SKM-1 treated with dmso at 0.1 percent for 144 hours (cell line): ENCODE results near the gene B3GNT5.

ENCODE experiments used
- DNase-seq: peaks from one replicate; lab custom pipeline; 2025; ENCODE audit not compliant: unreplicated experiment; lab: John Stamatoyannopoulos, UW

B3GNT5 gene

DNA sequence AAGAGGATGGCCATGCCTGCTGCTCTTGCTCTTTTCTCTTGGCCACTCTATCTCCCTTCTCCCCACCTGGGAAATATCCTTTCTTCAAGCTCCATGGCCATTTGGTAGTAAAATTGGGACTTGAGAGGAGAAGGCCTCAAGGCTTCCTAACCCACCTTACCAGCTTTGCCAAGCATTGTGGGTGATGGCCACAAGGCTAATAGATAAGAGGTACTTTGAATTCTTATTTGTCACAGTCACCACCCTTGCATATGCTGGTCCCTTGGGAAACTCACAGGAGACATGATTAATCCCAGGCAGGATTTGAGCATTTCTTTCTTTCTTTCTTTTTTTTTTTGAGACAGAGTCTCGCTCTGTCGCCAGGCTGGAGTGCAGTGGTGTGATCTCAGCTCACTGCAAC is 37.2 kb downstream of the B3GNT5 start:
- no peak for DNase-seq

GRCh38 chr3:183291497-183292031 is 38.5 kb downstream of the B3GNT5 start:
- DNase-seq: no peak

DNA sequence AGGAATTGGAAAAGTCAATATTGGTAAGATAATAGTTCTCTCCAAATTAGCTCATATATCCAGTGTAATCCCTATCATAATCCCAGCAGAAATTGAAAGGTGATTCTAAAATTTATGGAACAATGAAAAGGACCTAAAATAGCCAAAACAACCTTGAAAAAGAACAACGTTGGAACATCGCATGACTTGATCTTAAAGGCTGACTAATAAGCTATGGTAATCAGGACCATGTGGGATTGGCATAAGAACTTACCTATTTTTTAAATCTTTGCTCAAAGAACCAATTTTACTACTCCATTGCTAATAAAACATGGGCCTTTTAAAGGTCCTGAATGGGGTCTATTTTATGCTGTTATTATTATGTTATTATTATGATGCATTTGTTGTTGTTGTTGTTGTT is 40.9 kb downstream of the B3GNT5 start:
- DNase-seq: no peak

DNA sequence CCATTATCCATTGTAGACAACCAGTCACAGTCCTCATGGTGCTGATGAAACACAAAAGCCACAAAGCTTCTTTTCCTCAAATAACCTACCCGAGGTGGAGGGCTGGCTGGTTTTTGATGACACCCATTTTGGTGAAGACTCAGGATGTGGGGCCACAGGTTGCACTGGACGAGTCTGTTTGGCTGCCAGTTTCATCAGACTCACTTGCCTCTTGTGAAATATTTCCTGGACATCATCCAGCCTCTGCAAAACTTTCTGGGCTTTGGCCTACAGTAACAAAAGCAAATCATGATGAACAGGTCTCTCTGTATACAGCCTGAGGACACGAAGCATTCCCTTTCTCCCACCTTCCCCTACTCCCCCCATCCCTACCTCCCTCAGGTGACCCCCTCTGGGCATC is 42.2 kb downstream of the B3GNT5 start:
- DNase-seq: peak; percentile 96

- DNase-seq: no peak
These were observed 43.9 kb downstream of the B3GNT5 start for GRCh38 chr3:183296944-183297343.

- DNase-seq: peak; percentile 66
These were observed 45.7 kb downstream of the B3GNT5 start for GRCh38 chr3:183298701-183299153.

DNA sequence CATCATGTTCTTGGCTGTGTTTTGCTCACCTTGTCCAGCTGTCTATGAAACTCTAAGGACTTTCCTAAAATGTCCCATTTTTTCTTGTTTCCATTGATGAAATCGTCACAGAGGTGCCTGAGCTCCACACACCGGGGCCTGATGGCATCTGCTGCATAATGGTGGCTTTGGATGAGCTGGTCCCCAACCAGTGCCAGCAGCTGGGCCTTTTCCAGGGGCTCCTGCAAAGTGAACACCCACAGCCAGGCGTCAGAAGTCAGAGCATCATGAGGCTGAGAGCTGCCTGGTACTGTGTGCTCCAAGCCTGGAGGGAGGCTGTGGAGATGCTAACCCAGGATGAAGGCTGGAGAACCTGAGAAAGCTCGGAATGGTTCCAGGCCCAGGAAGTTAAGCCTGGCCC is 46.9 kb downstream of the B3GNT5 start:
- no peak for DNase-seq

DNA sequence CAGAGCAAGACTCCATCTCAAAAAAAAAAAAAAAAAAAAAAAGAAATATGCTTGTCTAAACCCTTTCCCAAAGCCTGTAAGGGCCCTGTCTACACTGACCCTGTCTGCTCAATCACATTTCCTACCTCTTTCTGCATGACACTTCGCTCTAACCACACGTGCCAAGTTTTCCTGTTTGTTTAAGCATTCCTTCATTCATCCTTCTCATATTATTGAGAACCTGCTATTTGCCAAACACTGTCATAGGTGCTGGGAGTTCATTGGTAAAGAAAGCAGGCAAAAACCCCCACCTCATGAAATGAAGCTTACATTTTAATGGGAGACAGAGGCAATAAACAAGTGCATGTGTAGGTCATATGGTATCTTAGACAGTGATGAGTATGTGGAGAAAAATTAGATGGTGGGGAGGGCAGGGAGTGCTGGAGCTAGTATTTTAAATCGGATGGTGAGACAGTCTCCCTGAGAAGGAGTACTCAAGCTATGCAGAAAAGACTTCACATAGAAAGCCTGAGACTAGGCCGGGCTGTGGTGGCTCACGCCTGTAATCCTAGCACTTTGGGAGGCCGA is 48.0 kb downstream of the B3GNT5 start:
- DNase-seq: no peak

- DNase-seq: no peak
These were observed 49.0 kb downstream of the B3GNT5 start for GRCh38 chr3:183301937-183302580.

DNA sequence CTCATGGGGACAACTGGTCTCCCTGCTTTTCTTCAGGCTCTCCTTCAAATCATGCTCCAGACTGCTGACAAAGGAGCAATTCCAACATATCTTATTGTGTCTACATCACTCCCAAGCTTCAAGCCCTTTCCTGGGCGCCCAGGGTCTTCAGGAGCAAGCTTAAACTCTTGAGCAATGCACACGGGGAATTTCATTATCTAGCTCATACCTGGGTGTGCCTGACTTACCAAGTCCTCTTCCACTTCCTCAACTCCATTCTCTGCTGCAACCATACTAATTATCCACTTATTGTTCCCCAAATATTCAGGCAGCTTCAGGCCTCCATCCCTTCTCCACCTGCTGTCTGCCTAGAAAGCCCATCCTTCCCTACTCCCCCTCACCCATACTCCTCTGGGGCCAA is 50.6 kb downstream of the B3GNT5 start:
- DNase-seq: no peak

DNA sequence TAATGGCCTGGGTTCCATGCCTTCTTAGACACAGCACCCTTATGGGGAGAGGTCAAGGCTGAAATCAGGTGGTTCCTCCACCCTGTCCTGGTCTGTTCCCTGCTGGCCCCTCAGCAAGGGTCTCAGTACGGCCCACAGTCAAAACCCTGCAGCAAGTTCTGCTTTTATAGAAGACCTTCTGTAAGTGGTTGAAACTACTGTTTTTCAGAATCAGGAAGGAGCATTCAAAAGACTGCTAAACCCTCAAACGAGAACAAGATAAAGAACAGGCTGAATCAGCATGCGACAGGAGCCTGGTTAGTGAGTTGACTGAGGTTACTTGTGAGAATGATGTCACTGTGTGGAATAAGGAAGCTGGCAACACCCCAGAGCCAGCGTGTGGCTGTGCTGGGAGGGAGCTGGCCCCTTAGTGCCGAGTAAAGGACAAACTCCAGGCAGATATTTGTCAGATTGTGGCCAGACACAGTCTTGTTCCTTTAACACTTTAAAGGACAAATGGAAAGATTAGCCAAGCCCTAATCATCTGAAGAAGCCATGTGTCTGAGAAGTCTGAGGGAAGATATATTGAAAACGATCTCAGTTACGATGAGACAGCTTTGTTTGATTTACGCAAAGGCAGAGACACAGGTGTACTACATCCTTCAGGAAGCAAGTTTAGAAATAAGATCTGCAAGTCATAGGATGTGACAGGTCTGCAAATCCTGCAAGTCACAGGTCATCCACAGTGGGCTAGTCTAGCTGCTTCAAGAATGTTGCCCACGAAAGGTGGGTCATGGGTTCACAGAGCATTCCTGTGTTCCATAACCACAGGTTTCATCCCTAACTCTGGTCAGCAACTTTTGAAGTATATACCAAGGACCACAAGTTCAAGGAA is 54.0 kb downstream of the B3GNT5 start:
- DNase-seq: peak; percentile 99

GRCh38 chr3:183307749-183308148 is 54.7 kb downstream of the B3GNT5 start:
- no peak for DNase-seq

- DNase-seq: peak; percentile 48
These were observed 55.7 kb downstream of the B3GNT5 start for GRCh38 chr3:183308751-183309150.

DNA sequence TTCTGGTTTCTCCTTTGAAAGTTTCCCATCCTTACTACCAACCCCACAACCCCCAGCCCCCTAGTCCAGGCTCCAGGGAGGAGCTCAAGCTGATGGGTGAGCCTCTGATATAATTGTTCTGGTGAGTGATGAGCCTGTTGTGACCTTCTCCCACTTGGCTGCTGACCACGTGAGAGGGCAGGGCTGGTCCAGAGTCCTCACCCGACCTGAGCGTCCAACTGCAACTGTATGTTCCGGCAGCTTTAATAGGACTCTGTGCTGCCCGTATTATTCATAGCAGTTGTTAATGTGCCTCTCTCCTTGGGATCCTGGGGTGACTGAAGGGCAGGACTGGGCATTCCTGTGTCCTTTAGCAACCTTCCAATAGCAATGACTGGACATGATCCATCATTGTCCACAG is 56.2 kb downstream of the B3GNT5 start:
- DNase-seq: no peak

- no peak for DNase-seq
These were observed 57.9 kb downstream of the B3GNT5 start for GRCh38 chr3:183310936-183311335.

GRCh38 chr3:183312433-183312832 is 59.4 kb downstream of the B3GNT5 start:
- DNase-seq: no peak

- peak; percentile 36 for DNase-seq
These were observed 60.3 kb downstream of the B3GNT5 start for GRCh38 chr3:183313351-183313750.

DNA sequence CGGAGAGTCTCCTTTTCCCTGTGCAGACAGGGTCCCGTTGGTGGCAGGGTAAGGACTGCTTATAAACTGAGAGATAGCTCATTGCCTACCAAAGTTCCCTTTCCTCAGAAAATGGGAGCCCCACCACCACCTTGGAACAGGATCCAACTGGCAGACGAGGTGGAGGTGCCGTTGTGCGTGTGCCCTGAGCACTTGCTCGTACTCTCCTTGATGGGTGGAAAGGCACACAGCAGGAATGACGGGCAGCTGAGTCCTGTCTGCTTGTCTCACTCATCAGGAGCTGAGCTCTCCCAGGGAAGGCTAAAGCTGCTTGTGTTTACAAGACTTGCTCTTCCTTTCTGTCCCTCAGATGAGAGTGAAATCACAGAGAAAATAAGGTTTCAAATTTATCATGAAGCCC is 60.7 kb downstream of the B3GNT5 start:
- no peak for DNase-seq

GRCh38 chr3:183315739-183316138 is 62.7 kb downstream of the B3GNT5 start:
- DNase-seq: no peak

GRCh38 chr3:183317271-183317670 is 64.2 kb downstream of the B3GNT5 start:
- no peak for DNase-seq

GRCh38 chr3:183317886-183318865 is 65.1 kb downstream of the B3GNT5 start:
- no peak for DNase-seq
